Brain microvascular endothelial cell (primary cell): ENCODE data around the gene ZKSCAN8.
A peak's percentile ranks its signal among the peaks of the same experiment; 100 is the strongest.

Experiments
- DNase-seq: peaks from one replicate; pipeline ENCODE4 v3.0.0-alpha.2; 2020
- H3K27ac ChIP-seq: fragments of 250-450 bp; sonication (Bioruptor Pico); 2 replicates; pipeline ENCODE4 v1.5.1; 2020; ENCODE audit warnings: mild to moderate bottlenecking, moderate library complexity
- H3K27me3 ChIP-seq: fragments of 250-450 bp; sonication (Bioruptor Pico); replicated peaks from 2 replicates; pipeline ENCODE4 v1.5.1; 2020; ENCODE audit warnings: mild to moderate bottlenecking
- H3K36me3 ChIP-seq: fragments of 250-450 bp; sonication (Bioruptor Pico); replicated peaks from 2 replicates; pipeline ENCODE4 v1.5.1; 2020; ENCODE audit warnings: mild to moderate bottlenecking
- H3K4me3 ChIP-seq: 2 replicates; pipeline ENCODE4 v1.5.1; 2011; ENCODE audit warnings: low read depth, mild to moderate bottlenecking, control low read depth, low read length, moderate library complexity
- in situ Hi-C: cut with HindIII; loops from 2 replicates; pipeline ENCODE4 v1.10.0; 2017; ENCODE audit warnings: low sequenced_read_pairs, low pct_ligation_motif_present
- TF ChIP-seq, protein P1 (sequence below): IDR thresholded peaks from 2 replicates; pipeline ENCODE4 v1.5.1; 2011; ENCODE audit warnings: low read depth, mild to moderate bottlenecking, moderate library complexity, low read length, control low read depth, inconsistent platforms; ENCODE audit errors: missing control alignments

The ZKSCAN8 gene

DNA sequence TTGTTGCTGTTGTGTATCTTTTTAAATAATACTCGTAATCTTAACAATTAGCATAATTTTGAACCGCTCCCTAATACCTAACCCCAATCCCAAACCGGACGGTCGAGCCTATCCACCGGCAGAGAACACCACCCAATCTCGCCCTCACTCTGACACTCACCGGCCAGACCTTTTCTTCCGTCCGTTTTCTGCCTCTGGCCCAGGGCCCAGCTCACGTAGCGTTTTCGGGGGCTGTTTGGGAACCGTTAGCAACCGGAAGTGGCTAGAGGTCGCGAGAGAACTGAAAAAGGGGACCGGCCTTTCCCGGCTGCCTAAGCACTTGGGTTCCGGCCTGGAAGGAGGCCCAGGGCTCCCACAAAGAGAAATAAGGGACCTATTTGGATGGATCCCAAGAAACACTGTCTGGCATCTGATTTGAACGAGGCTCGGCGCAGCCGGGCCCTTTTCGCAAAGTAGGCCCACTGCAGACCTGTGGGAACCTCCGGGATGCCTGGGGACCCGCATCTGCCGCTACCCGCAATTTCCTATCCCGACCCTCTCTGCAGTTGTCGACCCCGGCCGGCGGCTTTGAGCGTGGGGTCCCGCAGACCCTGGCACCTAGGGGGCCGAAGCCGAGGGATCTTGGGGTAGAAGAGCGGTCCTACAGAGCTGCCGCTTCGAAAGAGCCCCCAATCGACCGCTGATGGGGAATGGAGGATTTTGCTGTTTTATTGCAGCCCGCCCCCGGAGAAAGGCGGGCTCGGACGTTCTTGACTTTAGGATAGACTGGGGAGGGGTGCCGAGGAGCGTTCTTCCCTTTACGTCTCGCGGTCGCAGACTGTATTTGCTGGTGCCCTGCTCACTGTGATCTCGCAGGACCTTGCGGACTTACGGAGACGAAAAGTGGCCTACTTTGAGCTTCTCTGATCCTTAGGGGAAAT, 4.8 kb upstream of the ZKSCAN8 start:
- Histone ChIP-seq H3K27ac (peak overlapping the region; percentile 89), H3K27me3 (no peaks in the 10 kb centered on the region), H3K36me3 (peaks cover 4% of the 10 kb centered on the region), H3K4me3 (peak overlapping the region; percentile 68)
- TF ChIP-seq, protein P1, sequence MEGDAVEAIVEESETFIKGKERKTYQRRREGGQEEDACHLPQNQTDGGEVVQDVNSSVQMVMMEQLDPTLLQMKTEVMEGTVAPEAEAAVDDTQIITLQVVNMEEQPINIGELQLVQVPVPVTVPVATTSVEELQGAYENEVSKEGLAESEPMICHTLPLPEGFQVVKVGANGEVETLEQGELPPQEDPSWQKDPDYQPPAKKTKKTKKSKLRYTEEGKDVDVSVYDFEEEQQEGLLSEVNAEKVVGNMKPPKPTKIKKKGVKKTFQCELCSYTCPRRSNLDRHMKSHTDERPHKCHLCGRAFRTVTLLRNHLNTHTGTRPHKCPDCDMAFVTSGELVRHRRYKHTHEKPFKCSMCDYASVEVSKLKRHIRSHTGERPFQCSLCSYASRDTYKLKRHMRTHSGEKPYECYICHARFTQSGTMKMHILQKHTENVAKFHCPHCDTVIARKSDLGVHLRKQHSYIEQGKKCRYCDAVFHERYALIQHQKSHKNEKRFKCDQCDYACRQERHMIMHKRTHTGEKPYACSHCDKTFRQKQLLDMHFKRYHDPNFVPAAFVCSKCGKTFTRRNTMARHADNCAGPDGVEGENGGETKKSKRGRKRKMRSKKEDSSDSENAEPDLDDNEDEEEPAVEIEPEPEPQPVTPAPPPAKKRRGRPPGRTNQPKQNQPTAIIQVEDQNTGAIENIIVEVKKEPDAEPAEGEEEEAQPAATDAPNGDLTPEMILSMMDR, result peak; percentile 2
- peak; percentile 94 for DNase-seq
- in situ Hi-C loops, result no loop called here

DNA sequence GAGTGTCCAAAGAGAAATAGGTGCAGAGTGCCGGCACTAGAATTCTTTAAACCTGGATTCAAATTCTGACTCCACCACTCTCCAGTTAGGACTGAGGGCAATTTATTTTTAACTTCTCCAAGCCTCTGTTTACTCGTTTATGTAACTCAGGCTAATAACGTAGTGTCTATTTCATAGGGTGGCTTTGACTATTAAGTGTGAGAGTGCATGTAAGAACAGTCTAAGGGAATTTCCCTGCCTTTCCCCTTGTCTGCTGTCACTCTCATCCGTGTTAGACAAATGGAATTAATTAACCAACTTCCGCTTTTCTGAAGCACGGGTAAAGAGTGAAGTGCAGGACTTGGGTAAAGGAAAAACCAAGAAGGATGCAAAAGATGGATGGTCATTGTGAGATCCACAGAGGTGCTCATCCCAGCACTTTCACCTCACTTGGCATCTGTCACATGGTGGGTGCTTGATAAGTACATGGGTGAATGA, 4.1 kb upstream of the ZKSCAN8 start:
- TF ChIP-seq, protein P1, result no peak
- Histone ChIP-seq H3K27ac (peak overlapping the region; percentile 89), H3K36me3 (peaks cover 4% of the 10 kb centered on the region), H3K27me3 (no peaks in the 10 kb centered on the region), H3K4me3 (peak overlapping the region; percentile 68)
- in situ Hi-C loops, result no loop called here
- DNase-seq, result no peak

DNA sequence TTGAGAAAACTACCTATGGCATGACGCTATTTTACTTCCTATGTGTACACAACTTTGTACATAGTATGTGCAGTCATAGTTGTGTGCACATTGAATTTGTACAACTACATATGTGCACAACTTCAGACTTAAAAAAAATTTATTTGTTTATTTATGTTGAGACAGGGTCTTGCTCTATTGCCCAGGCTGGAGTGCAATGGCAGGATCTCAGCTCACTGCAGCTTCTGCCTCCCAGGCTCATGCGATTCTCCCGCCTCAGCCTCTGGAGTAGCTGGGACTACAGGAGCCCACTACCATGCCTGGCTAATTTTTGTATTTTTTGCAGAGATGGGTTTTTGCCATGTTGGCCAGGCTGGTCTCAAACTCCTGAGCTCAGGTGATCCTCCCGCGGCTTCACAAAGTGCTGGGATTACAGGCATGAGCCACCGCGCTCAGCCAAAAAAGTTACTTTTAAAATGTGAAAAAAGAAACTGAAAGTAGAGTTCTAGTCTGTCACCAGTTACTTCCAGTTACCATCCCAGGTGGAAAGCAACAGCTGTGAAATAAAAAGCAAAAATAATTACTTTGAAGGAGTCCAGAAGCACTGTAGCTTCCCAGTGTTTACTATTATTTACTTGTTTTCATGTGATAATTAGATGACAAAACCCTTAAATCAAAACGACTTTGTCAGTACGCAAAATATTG, 1.7 kb upstream of the ZKSCAN8 start:
- no peak for DNase-seq
- in situ Hi-C loops, result no loop called here
- Histone ChIP-seq H3K36me3 (no peaks in the 10 kb centered on the region), H3K27me3 (no peaks in the 10 kb centered on the region), H3K27ac (no peak overlapping the region), H3K4me3 (no peak overlapping the region)
- TF ChIP-seq, protein P1, result no peak

DNA sequence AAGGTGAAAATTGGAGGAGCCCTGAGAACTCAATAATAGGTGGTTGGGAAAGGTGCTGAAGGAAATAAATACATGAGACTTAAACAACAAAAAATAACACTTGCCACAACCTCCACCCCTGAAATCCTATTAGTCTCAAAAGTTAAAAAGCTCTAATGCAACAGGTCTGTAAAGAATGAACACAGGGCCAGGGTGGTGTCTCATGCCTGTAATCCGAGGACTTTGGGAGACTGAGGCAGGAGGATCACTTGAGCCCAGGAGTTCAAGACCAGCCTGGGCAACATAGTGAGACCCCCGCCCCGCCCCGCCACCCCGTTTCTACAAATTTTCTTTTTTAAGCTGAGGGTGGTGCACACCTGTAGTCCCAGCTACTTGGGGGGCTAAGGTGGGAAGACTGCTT, 1.1 kb upstream of the ZKSCAN8 start:
- in situ Hi-C loops, result no loop called here
- no peak for DNase-seq
- TF ChIP-seq, protein P1, result no peak
- Histone ChIP-seq H3K27me3 (no peaks in the 10 kb centered on the region), H3K36me3 (peaks cover under 1% of the 10 kb centered on the region), H3K4me3 (no peak overlapping the region), H3K27ac (no peak overlapping the region)

DNA sequence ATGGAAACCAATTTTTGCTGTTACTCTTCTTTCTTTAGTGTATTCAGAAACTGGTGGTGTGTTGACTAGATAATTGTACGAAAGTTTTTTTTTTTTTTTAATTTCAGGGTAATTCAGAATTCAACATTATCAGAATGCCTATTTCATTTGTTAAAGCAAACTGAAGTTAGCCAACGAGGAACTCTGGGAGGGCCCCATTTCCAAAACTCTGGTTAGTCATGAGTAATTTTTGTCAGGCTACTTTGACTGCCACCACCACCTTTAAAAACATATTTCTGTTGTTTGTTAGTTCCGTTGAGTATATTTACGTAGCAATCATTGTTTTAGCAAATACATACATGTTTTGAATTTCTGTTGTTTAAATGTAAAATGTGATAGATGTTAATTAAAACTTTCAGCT, 763 bp downstream of the ZKSCAN8 start:
- TF ChIP-seq, protein P1, result no peak
- in situ Hi-C loops, result no loop called here
- H3K4me3 ChIP-seq, result peak overlapping the region; percentile 97
- H3K27me3 ChIP-seq, result no peaks in the 10 kb centered on the region
- H3K27ac ChIP-seq, result peak overlapping the region; percentile 71
- DNase-seq, result no peak
- peaks cover 4% of the 10 kb centered on the region for H3K36me3 ChIP-seq
